IMR-90 (cell line): ENCODE results near the gene SNTA1. TPM values are rescaled to one million over a fixed set of nuclear protein-coding genes. Genes with fewer than 3 reads are reported as not detected.
A peak's percentile ranks its signal among the peaks of the same experiment; 100 is the strongest.

ENCODE experiments used
- ATAC-seq: fragments of 200-7000 bp; cut with Tn5 transposase; 2 replicates; pipeline ENCODE4 v1.9.1; 2020; ENCODE audit warnings: low read depth, mild to moderate bottlenecking, moderate library complexity
- BruUV-seq: library from RNA; stranded (reverse); fragments of 400-500 nt; replicated peaks from 2 replicates; lab custom pipeline; 2021; lab: Mats Ljungman, UMichigan
- CTCF ChIA-PET: fragments of 300-600 bp; formaldehyde crosslinking; extraction: SDS; loops from one replicate; lab custom pipeline; 2021; ENCODE audit warnings: antibody characterized with exemption; lab: Yijun Ruan, JAX
- POLR2A ChIA-PET: fragments of 300-600 bp; sonication (Branson Sonifier 250); formaldehyde crosslinking; loops from one replicate; lab custom pipeline; 2022; ENCODE audit warnings: antibody characterized with exemption; ENCODE audit not compliant: unreplicated experiment; lab: Charles Lee
- DNase-seq: peaks from one replicate; pipeline ENCODE4 v3.0.0; 2013
- H2AFZ ChIP-seq: replicated peaks from 2 replicates; pipeline ENCODE3; 2013; ENCODE audit warnings: low read length, mild to moderate bottlenecking; ENCODE audit not compliant: poor library complexity
- H2AK5ac ChIP-seq: 2 replicates; pipeline ENCODE4 v1.6.1; 2013; ENCODE audit warnings: low read depth, low read length, inconsistent platforms
- H2AK9ac ChIP-seq: replicated peaks from 2 replicates; pipeline ENCODE3; 2013; ENCODE audit warnings: mild to moderate bottlenecking, low read depth, low read length, moderate library complexity; ENCODE audit not compliant: poor library complexity
- H2BK120ac ChIP-seq: 2 replicates; pipeline ENCODE4 v1.6.1; 2013; ENCODE audit warnings: low read depth, low read length, inconsistent platforms
- H2BK15ac ChIP-seq: 3 replicates; pipeline ENCODE4 v1.6.1; 2013; ENCODE audit warnings: low read depth, low read length, inconsistent platforms
- H2BK20ac ChIP-seq: 2 replicates; pipeline ENCODE4 v1.6.1; 2013; ENCODE audit warnings: low read depth, mild to moderate bottlenecking, inconsistent platforms, low read length, moderate library complexity
- H2BK5ac ChIP-seq: 2 replicates; pipeline ENCODE4 v1.6.1; 2013; ENCODE audit warnings: mild to moderate bottlenecking, low read depth, low read length, inconsistent platforms; ENCODE audit not compliant: poor library complexity, severe bottlenecking
- H3K14ac ChIP-seq: replicated peaks from 2 replicates; pipeline ENCODE4 v1.6.1; 2013; ENCODE audit warnings: low read depth, low read length, inconsistent platforms
- H3K18ac ChIP-seq: 2 replicates; pipeline ENCODE4 v1.6.1; 2013; ENCODE audit warnings: low read depth, low read length, control low read depth
- H3K23ac ChIP-seq: 2 replicates; pipeline ENCODE4 v1.6.1; 2013; ENCODE audit warnings: low read depth, low read length, inconsistent platforms
- H3K27ac ChIP-seq: 2 replicates; pipeline ENCODE4 v1.5.1; 2013; ENCODE audit warnings: mild to moderate bottlenecking, control low read depth, low read length; ENCODE audit not compliant: insufficient read depth
- H3K27me3 ChIP-seq: 2 replicates; pipeline ENCODE4 v1.6.1; 2013; ENCODE audit warnings: low read length; ENCODE audit not compliant: control insufficient read depth, insufficient read depth
- H3K36me3 ChIP-seq: 2 replicates; pipeline ENCODE4 v1.6.1; 2013; ENCODE audit warnings: low read length, mixed read lengths; ENCODE audit not compliant: control insufficient read depth, insufficient read depth
- H3K4ac ChIP-seq: 2 replicates; pipeline ENCODE4 v1.6.1; 2013; ENCODE audit warnings: low read depth, low read length, inconsistent platforms
- H3K4me1 ChIP-seq: 2 replicates; pipeline ENCODE4 v1.6.1; 2013; ENCODE audit warnings: low read length, mixed read lengths; ENCODE audit not compliant: control insufficient read depth, insufficient read depth
- H3K4me2 ChIP-seq: 2 replicates; pipeline ENCODE4 v1.6.1; 2013; ENCODE audit warnings: low read depth, mild to moderate bottlenecking, control low read depth, low read length, moderate library complexity
- H3K4me3 ChIP-seq: 2 replicates; pipeline ENCODE4 v1.5.1; 2013; ENCODE audit warnings: low read depth, mild to moderate bottlenecking, control low read depth, low read length, moderate library complexity; ENCODE audit not compliant: insufficient read depth
- H3K56ac ChIP-seq: 2 replicates; pipeline ENCODE4 v1.6.1; 2013; ENCODE audit warnings: low read length, inconsistent platforms; ENCODE audit not compliant: insufficient read depth; ENCODE audit errors: extremely low read depth
- H3K79me1 ChIP-seq, 2 experiments: 2 replicates each; pipeline ENCODE4 v1.6.1; 2013; ENCODE audit warnings: low read length in 2 of 2, inconsistent platforms in 1 of 2, low read depth in 1 of 2
- H3K9ac ChIP-seq: 2 replicates; pipeline ENCODE4 v1.6.1; 2013; ENCODE audit warnings: low read depth, low read length, control low read depth
- H3K9me1 ChIP-seq: 2 replicates; pipeline ENCODE4 v1.6.1; 2013; ENCODE audit warnings: low read length, inconsistent platforms; ENCODE audit not compliant: insufficient read depth
- H3K9me3 ChIP-seq: 2 replicates; pipeline ENCODE4 v1.6.1; 2013; ENCODE audit warnings: low read length; ENCODE audit not compliant: control insufficient read depth, insufficient read depth
- H4K20me1 ChIP-seq: 2 replicates; pipeline ENCODE4 v1.6.1; 2013; ENCODE audit warnings: low read length, inconsistent platforms; ENCODE audit not compliant: insufficient read depth
- H4K5ac ChIP-seq: 2 replicates; pipeline ENCODE4 v1.6.1; 2013; ENCODE audit warnings: mild to moderate bottlenecking, low read depth, low read length, control low read depth
- H4K8ac ChIP-seq, 2 experiments: 2 replicates each; pipeline ENCODE4 v1.6.1; 2013; ENCODE audit warnings: low read depth in 2 of 2, low read length in 2 of 2, control low read depth in 1 of 2, inconsistent platforms in 1 of 2
- H4K91ac ChIP-seq: 2 replicates; pipeline ENCODE4 v1.6.1; 2013; ENCODE audit warnings: low read depth, low read length, inconsistent platforms; ENCODE audit not compliant: insufficient read depth
- BHLHE40 ChIP-seq: fragments of 150-350 bp; IDR thresholded peaks from 2 replicates; pipeline ENCODE4 v1.6.1; 2016; ENCODE audit warnings: mild to moderate bottlenecking, low read depth, low read length
- CEBPB ChIP-seq: IDR thresholded peaks from 2 replicates; pipeline ENCODE4 v1.6.1; 2012; ENCODE audit warnings: low read depth, low read length, improper control_type of control experiment
- CHD1 ChIP-seq: IDR thresholded peaks from 2 replicates; pipeline ENCODE4 v1.6.1; 2012; ENCODE audit warnings: low read depth, low read length, improper control_type of control experiment
- FOS ChIP-seq: fragments of 150-350 bp; IDR thresholded peaks from 2 replicates; pipeline ENCODE4 v1.6.1; 2016; ENCODE audit warnings: low read depth, low read length
- MAFK ChIP-seq: IDR thresholded peaks from 2 replicates; pipeline ENCODE4 v1.6.1; 2012; ENCODE audit warnings: low read depth, low read length, improper control_type of control experiment
- MAZ ChIP-seq: IDR thresholded peaks from 2 replicates; pipeline ENCODE4 v1.6.1; 2012; ENCODE audit warnings: low read depth, mild to moderate bottlenecking, low read length, improper control_type of control experiment, moderate library complexity, borderline replicate concordance
- MXI1 ChIP-seq: IDR thresholded peaks from 2 replicates; pipeline ENCODE4 v1.6.1; 2012; ENCODE audit warnings: low read depth, mild to moderate bottlenecking, low read length, moderate library complexity, borderline replicate concordance
- POLR2A ChIP-seq: IDR thresholded peaks from 2 replicates; pipeline ENCODE4 v1.6.1; 2012; ENCODE audit warnings: mild to moderate bottlenecking, low read depth, low read length
- RAD21 ChIP-seq: IDR thresholded peaks from 2 replicates; pipeline ENCODE4 v1.6.1; 2012; ENCODE audit warnings: low read length, improper control_type of control experiment
- RCOR1 ChIP-seq: IDR thresholded peaks from 2 replicates; pipeline ENCODE4 v1.6.1; 2012; ENCODE audit warnings: mild to moderate bottlenecking, low read length, improper control_type of control experiment; ENCODE audit not compliant: insufficient replicate concordance
- RFX5 ChIP-seq: IDR thresholded peaks from 2 replicates; pipeline ENCODE4 v1.8.0; 2012; ENCODE audit warnings: low read depth, mild to moderate bottlenecking, low read length, moderate library complexity
- SMC3 ChIP-seq: fragments of 150-350 bp; IDR thresholded peaks from 2 replicates; pipeline ENCODE4 v1.6.1; 2016; ENCODE audit warnings: low read depth, mild to moderate bottlenecking, antibody characterized with exemption, low read length, moderate library complexity
- USF2 ChIP-seq: fragments of 150-350 bp; IDR thresholded peaks from 2 replicates; pipeline ENCODE4 v1.6.1; 2017; ENCODE audit warnings: mild to moderate bottlenecking, antibody characterized with exemption, low read length, low read depth
- WGBS, 2 experiments: methylation state at CpG; one replicate each; pipeline versions ENCODE4 v1.1.5 to v1.1.7; 2013; ENCODE audit warnings: missing lambda C conversion rate in 2 of 2; ENCODE audit not compliant: insufficient read length in 1 of 2; ENCODE audit errors: extremely low coverage in 2 of 2; 5-methylcytosine and 5-hydroxymethylcytosine counted together
- dilution Hi-C: fragments of 300-500 bp; cut with HindIII; formaldehyde crosslinking; loops from one replicate; pipeline ENCODE4 v1.14.3; 2018; ENCODE audit warnings: low sequenced_read_pairs; ENCODE audit not compliant: unreplicated experiment
- in situ Hi-C: fragments of 300-500 bp; cut with MboI; formaldehyde crosslinking; loops from 3 replicates; pipeline ENCODE4 v1.14.3; 2019; ENCODE audit warnings: low sequenced_read_pairs, inconsistent platforms, mixed read lengths
- intact Hi-C: fragments of 100-400 bp; cut with micrococcal nuclease; formaldehyde crosslinking; loops from 2 replicates; pipeline ENCODE4 v1.10.0; 2022
- polyA plus RNA-seq, 3 experiments: library from polyadenylated mRNA; depleted of rRNA; stranded (reverse); fragments of >200 nt; gene quantifications; 2 replicates each; pipeline ENCODE4 v1.2.3, GENCODE V29; 2012; ENCODE audit warnings: low replicate concordance in 1 of 3
- total RNA-seq: library from RNA; depleted of rRNA; stranded (reverse); fragments of >200 nt; gene quantifications from 2 replicates; pipeline ENCODE4 v1.2.3, GENCODE V29; 2012
- TF ChIP-seq, protein P1 (sequence below): conservative IDR thresholded peaks from 2 replicates; pipeline ENCODE4 v1.5.1; 2012; ENCODE audit warnings: mild to moderate bottlenecking, low read depth, low read length, improper control_type of control experiment
- TF ChIP-seq, protein P2 (sequence below): fragments of 150-350 bp; IDR thresholded peaks from 2 replicates; pipeline ENCODE4 v1.6.1; 2016; ENCODE audit warnings: low read depth, mild to moderate bottlenecking, low read length, moderate library complexity, borderline replicate concordance

Gene SNTA1
- total and polyA plus RNA-seq, 2 of the 4 experiments (the other 2 are of a cell fraction) = 10.6 to 15.4 TPM

GRCh38 chr20:33407796-33408195 is 35.8 kb downstream of the SNTA1 start:
- Histone ChIP-seq H2AK9ac (no peak overlapping the region), H3K14ac (no peak overlapping the region), H2AK5ac (no peak overlapping the region), H3K4me2 (no peak overlapping the region), H3K4me3 (no peak overlapping the region), H2AFZ (no peak overlapping the region), H4K5ac (no peak overlapping the region), H2BK120ac (no peak overlapping the region), H4K8ac (no peak overlapping the region), H2BK5ac (no peak overlapping the region), H3K9ac (no peak overlapping the region), H3K36me3 (peaks cover 19% of the 10 kb centered on the region), H4K20me1 (no peaks in the 10 kb centered on the region), H3K4ac (no peak overlapping the region), H3K79me1 (peaks cover 4 to 18% of the 10 kb centered on the region in 2 experiments; a peak in 3 of 4 replicates), H3K9me1 (peaks cover 7% of the 10 kb centered on the region), H4K91ac (no peak overlapping the region), H3K27ac (no peak overlapping the region), H3K56ac (no peak overlapping the region), H3K9me3 (peaks cover 3% of the 10 kb centered on the region; the same call in 1 of the 2 replicates), H2BK20ac (no peak overlapping the region), H3K4me1 (peaks cover 7% of the 10 kb centered on the region), H2BK15ac (no peak overlapping the region), H3K23ac (no peak overlapping the region), H3K18ac (no peak overlapping the region), H3K27me3 (no peaks in the 10 kb centered on the region)
- ChIA-PET POLR2A (no interaction called here), CTCF (no interaction called here)
- intact Hi-C loops (no loop called here), dilution Hi-C loops (no loop called here), in situ Hi-C loops (no loop called here)
- BruUV-seq = no TSS peak
- no peak for TF ChIP-seq CEBPB
- no peak for TF ChIP-seq MAZ
- no peak for TF ChIP-seq BHLHE40
- no peak for TF ChIP-seq MAFK
- no peak for TF ChIP-seq RFX5
- TF ChIP-seq, protein P1, sequence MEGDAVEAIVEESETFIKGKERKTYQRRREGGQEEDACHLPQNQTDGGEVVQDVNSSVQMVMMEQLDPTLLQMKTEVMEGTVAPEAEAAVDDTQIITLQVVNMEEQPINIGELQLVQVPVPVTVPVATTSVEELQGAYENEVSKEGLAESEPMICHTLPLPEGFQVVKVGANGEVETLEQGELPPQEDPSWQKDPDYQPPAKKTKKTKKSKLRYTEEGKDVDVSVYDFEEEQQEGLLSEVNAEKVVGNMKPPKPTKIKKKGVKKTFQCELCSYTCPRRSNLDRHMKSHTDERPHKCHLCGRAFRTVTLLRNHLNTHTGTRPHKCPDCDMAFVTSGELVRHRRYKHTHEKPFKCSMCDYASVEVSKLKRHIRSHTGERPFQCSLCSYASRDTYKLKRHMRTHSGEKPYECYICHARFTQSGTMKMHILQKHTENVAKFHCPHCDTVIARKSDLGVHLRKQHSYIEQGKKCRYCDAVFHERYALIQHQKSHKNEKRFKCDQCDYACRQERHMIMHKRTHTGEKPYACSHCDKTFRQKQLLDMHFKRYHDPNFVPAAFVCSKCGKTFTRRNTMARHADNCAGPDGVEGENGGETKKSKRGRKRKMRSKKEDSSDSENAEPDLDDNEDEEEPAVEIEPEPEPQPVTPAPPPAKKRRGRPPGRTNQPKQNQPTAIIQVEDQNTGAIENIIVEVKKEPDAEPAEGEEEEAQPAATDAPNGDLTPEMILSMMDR = no peak
- no peak for TF ChIP-seq RCOR1
- TF ChIP-seq RAD21 = no peak
- no peak for TF ChIP-seq CHD1
- TF ChIP-seq FOS = no peak
- no peak for TF ChIP-seq MXI1
- TF ChIP-seq, protein P2, sequence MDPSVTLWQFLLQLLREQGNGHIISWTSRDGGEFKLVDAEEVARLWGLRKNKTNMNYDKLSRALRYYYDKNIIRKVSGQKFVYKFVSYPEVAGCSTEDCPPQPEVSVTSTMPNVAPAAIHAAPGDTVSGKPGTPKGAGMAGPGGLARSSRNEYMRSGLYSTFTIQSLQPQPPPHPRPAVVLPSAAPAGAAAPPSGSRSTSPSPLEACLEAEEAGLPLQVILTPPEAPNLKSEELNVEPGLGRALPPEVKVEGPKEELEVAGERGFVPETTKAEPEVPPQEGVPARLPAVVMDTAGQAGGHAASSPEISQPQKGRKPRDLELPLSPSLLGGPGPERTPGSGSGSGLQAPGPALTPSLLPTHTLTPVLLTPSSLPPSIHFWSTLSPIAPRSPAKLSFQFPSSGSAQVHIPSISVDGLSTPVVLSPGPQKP = no peak
- no peak for TF ChIP-seq SMC3
- no peak for TF ChIP-seq POLR2A
- no peak for TF ChIP-seq USF2
- ATAC-seq = peak; percentile 69
- no peak for DNase-seq
- no CpG with 5 or more reads among the region's 4 CpGs for WGBS, 2 experiments
